H9 (cell line): Measurements from ENCODE around the gene PTBP2. TPM values are rescaled to one million over a fixed set of nuclear protein-coding genes. Genes with fewer than 3 reads are reported as not detected.

Experiments
- DNase-seq: peaks from one replicate; pipeline ENCODE4 v3.0.0-alpha.2; 2017
- H2AFZ ChIP-seq: one replicate; pipeline ENCODE4 v1.6.1; 2013; ENCODE audit warnings: mild to moderate bottlenecking, low read length, control low read depth, moderate library complexity
- H2AK5ac ChIP-seq: 2 replicates; pipeline ENCODE4 v1.6.1; 2013; ENCODE audit warnings: low read length, control low read depth, mixed read lengths; ENCODE audit not compliant: insufficient read length
- H2BK120ac ChIP-seq: one replicate; pipeline ENCODE4 v1.6.1; 2013; ENCODE audit warnings: low read depth, mild to moderate bottlenecking, low read length, control low read depth, inconsistent platforms; ENCODE audit not compliant: poor library complexity, severe bottlenecking
- H2BK12ac ChIP-seq: 2 replicates; pipeline ENCODE4 v1.6.1; 2013; ENCODE audit warnings: low read length, control low read depth, mixed read lengths, low read depth; ENCODE audit not compliant: insufficient read length
- H2BK15ac ChIP-seq: 2 replicates; pipeline ENCODE4 v1.6.1; 2013; ENCODE audit warnings: low read depth, low read length, control low read depth
- H2BK20ac ChIP-seq: one replicate; pipeline ENCODE4 v1.6.1; 2013; ENCODE audit warnings: low read depth, mild to moderate bottlenecking, low read length, control low read depth, inconsistent platforms; ENCODE audit not compliant: poor library complexity, severe bottlenecking
- H2BK5ac ChIP-seq: 2 replicates; pipeline ENCODE4 v1.6.1; 2013; ENCODE audit warnings: low read length, control low read depth, mixed read lengths; ENCODE audit not compliant: insufficient read length
- H3K14ac ChIP-seq: 2 replicates; pipeline ENCODE4 v1.6.1; 2013; ENCODE audit warnings: low read length, control low read depth; ENCODE audit not compliant: insufficient read depth
- H3K18ac ChIP-seq: 2 replicates; pipeline ENCODE4 v1.6.1; 2013; ENCODE audit warnings: low read depth, mild to moderate bottlenecking, mixed read lengths, low read length, control low read depth; ENCODE audit not compliant: insufficient read length
- H3K23ac ChIP-seq: 2 replicates; pipeline ENCODE4 v1.6.1; 2013; ENCODE audit warnings: low read length, control low read depth, mixed read lengths, low read depth; ENCODE audit not compliant: insufficient read length
- H3K23me2 ChIP-seq: 2 replicates; pipeline ENCODE4 v1.6.1; 2013; ENCODE audit warnings: low read depth, mild to moderate bottlenecking, mixed read lengths, low read length, control low read depth; ENCODE audit not compliant: insufficient read length, poor library complexity, severe bottlenecking
- H3K27ac ChIP-seq: 2 replicates; pipeline ENCODE4 v1.5.1; 2013; ENCODE audit warnings: low read length, control low read depth, mixed read lengths, low read depth; ENCODE audit not compliant: insufficient read length
- H3K27me3 ChIP-seq: 2 replicates; pipeline ENCODE4 v1.6.1; 2013; ENCODE audit warnings: low read length, control low read depth, inconsistent platforms; ENCODE audit not compliant: insufficient read depth
- H3K4ac ChIP-seq: 2 replicates; pipeline ENCODE4 v1.6.1; 2013; ENCODE audit warnings: low read depth, mild to moderate bottlenecking, control low read depth, inconsistent platforms, low read length, moderate library complexity
- H3K4me1 ChIP-seq: 2 replicates; pipeline ENCODE4 v1.6.1; 2013; ENCODE audit warnings: low read length, control low read depth, inconsistent platforms; ENCODE audit not compliant: insufficient read depth
- H3K4me2 ChIP-seq: 2 replicates; pipeline ENCODE4 v1.6.1; 2013; ENCODE audit warnings: low read length, control low read depth, mixed read lengths; ENCODE audit not compliant: insufficient read length, insufficient read depth
- H3K56ac ChIP-seq: 2 replicates; pipeline ENCODE4 v1.6.1; 2013; ENCODE audit warnings: low read depth, mild to moderate bottlenecking, mixed read lengths, low read length, control low read depth; ENCODE audit not compliant: insufficient read length
- H3K79me1 ChIP-seq: 2 replicates; pipeline ENCODE4 v1.6.1; 2013; ENCODE audit warnings: low read depth, mild to moderate bottlenecking, moderate library complexity, low read length, control low read depth, inconsistent platforms; ENCODE audit not compliant: insufficient read depth, poor library complexity, severe bottlenecking
- H3K79me2 ChIP-seq: 2 replicates; pipeline ENCODE4 v1.6.1; 2013; ENCODE audit warnings: low read length, control low read depth, inconsistent platforms; ENCODE audit not compliant: insufficient read depth
- H3K9ac ChIP-seq: 2 replicates; pipeline ENCODE4 v1.6.1; 2013; ENCODE audit warnings: low read length, control low read depth, mixed read lengths; ENCODE audit not compliant: insufficient read length; ENCODE audit errors: extremely low read depth
- H3K9me3 ChIP-seq: one replicate; pipeline ENCODE4 v1.6.1; 2013; ENCODE audit warnings: low read depth, low read length, inconsistent platforms; ENCODE audit not compliant: control insufficient read depth
- H3T11ph ChIP-seq: one replicate; pipeline ENCODE4 v1.6.1; 2013; ENCODE audit warnings: mild to moderate bottlenecking, low read length, control low read depth, inconsistent platforms
- H4K20me1 ChIP-seq: one replicate; pipeline ENCODE4 v1.6.1; 2013; ENCODE audit not compliant: control insufficient read depth, insufficient read length, insufficient read depth
- H4K5ac ChIP-seq: 2 replicates; pipeline ENCODE4 v1.6.1; 2013; ENCODE audit warnings: low read depth, mild to moderate bottlenecking, mixed read lengths, low read length, control low read depth; ENCODE audit not compliant: insufficient read length
- H4K8ac ChIP-seq: replicated peaks from 2 replicates; pipeline ENCODE4 v1.6.1; 2013; ENCODE audit warnings: low read length, control low read depth, mixed read lengths, low read depth; ENCODE audit not compliant: insufficient read length
- H4K91ac ChIP-seq: 2 replicates; pipeline ENCODE4 v1.6.1; 2013; ENCODE audit warnings: low read depth, mild to moderate bottlenecking, moderate library complexity, mixed read lengths, low read length, control low read depth; ENCODE audit not compliant: insufficient read length
- H3K27ac Mint-ChIP-seq, 3 experiments: 2 replicates in 2 of 3; 3 replicates in 1 of 3; pipeline ENCODE4 v1.8.0; 2020 to 2021; ENCODE audit warnings: mixed read lengths in 3 of 3, mild to moderate bottlenecking in 1 of 3, moderate library complexity in 1 of 3
- H3K27me3 Mint-ChIP-seq: 2 replicates; pipeline ENCODE4 v1.8.0; 2021; ENCODE audit warnings: low read depth, mild to moderate bottlenecking, moderate library complexity, mixed read lengths
- H3K36me3 Mint-ChIP-seq, 3 experiments: 2 replicates in 2 of 3; 3 replicates in 1 of 3; pipeline ENCODE4 v1.8.0; 2020 to 2021; ENCODE audit warnings: low read depth in 3 of 3, mixed read lengths in 3 of 3; ENCODE audit not compliant: insufficient read depth in 1 of 3
- H3K4me1 Mint-ChIP-seq, 2 experiments: 2 replicates each; pipeline ENCODE4 v1.8.0; 2020; ENCODE audit warnings: mixed read lengths in 2 of 2
- H3K4me3 Mint-ChIP-seq, 2 experiments: 2 replicates in 1 of 2; 3 replicates in 1 of 2; pipeline ENCODE4 v1.8.0; 2020 to 2021; ENCODE audit warnings: mild to moderate bottlenecking in 2 of 2, mixed read lengths in 2 of 2, moderate library complexity in 1 of 2
- H3K9me3 Mint-ChIP-seq, 2 experiments: 2 replicates in 1 of 2; 3 replicates in 1 of 2; pipeline ENCODE4 v1.8.0; 2020; ENCODE audit warnings: mild to moderate bottlenecking in 2 of 2, mixed read lengths in 2 of 2, moderate library complexity in 1 of 2
- CTCF ChIP-seq: fragments of 200-600 bp; sonication (generic); conservative IDR thresholded peaks from 3 replicates; pipeline ENCODE4 v1.8.0; 2021; ENCODE audit warnings: antibody characterized with exemption, mild to moderate bottlenecking
- WGBS: extraction: QIAGEN DNeasy Blood & Tissue Kit; methylation state at CpG from one replicate; pipeline ENCODE4 v1.1.7; 2013; ENCODE audit warnings: missing lambda C conversion rate, low lambda C conversion rate, mixed read lengths; ENCODE audit not compliant: insufficient read length; ENCODE audit errors: extremely low coverage; 5-methylcytosine and 5-hydroxymethylcytosine counted together
- total RNA-seq: library from RNA; stranded (reverse); gene quantifications from 2 replicates; pipeline ENCODE4 v1.2.1, GENCODE V29; 2021

Gene PTBP2
- total RNA-seq, 1 experiment from 2014 or later: 75.4 TPM

GRCh38 chr1:96713649-96714048, 7.9 kb upstream of the PTBP2 start:
- Histone ChIP-seq H2BK15ac (no peak overlapping the region), H2BK12ac (no peak overlapping the region), H3K4me1 (no peaks in the 10 kb centered on the region), H3T11ph (no peak overlapping the region), H3K27ac (no peak overlapping the region), H3K79me2 (no peaks in the 10 kb centered on the region), H2BK20ac (no peak overlapping the region), H3K79me1 (no peaks in the 10 kb centered on the region), H3K9me3 (no peaks in the 10 kb centered on the region), H3K27me3 (no peaks in the 10 kb centered on the region), H2AFZ (no peak overlapping the region), H4K20me1 (no peaks in the 10 kb centered on the region), H2BK120ac (no peak overlapping the region), H3K23ac (no peak overlapping the region), H3K18ac (no peak overlapping the region), H3K9ac (no peak overlapping the region), H3K23me2 (no peaks in the 10 kb centered on the region), H4K8ac (no peak overlapping the region), H3K14ac (no peak overlapping the region), H3K4ac (no peak overlapping the region), H2AK5ac (no peak overlapping the region), H4K91ac (no peak overlapping the region), H3K4me2 (no peak overlapping the region), H3K56ac (no peak overlapping the region), H2BK5ac (no peak overlapping the region), H4K5ac (no peak overlapping the region)
- WGBS: no CpG with 5 or more reads among the region's 3 CpGs
- peaks cover 18 to 19% of the 10 kb centered on the region in 2 experiments for H3K4me1 Mint-ChIP-seq
- H3K9me3 Mint-ChIP-seq: peaks cover 5 to 6% of the 10 kb centered on the region in 2 experiments
- no peak overlapping the region for H3K27ac Mint-ChIP-seq
- peaks cover 3 to 10% (median 5%) of the 10 kb centered on the region in 3 experiments; a peak in 5 of 7 replicates for H3K36me3 Mint-ChIP-seq
- no peak for DNase-seq
- H3K27me3 Mint-ChIP-seq: no peaks in the 10 kb centered on the region
- no peak for TF ChIP-seq CTCF
- no peak overlapping the region for H3K4me3 Mint-ChIP-seq
